ENCODE data around the gene MYL4. TPM values are rescaled to one million over a fixed set of nuclear protein-coding genes. Genes with fewer than 3 reads are reported as not detected.
"Not testable (repeated sequence)": the region's sequence is repeated elsewhere in the genome, so short reads cannot be mapped to it uniquely, and the experiment has no call there.

Gene MYL4
- 3.7 and 6.0 TPM in 2 replicates for total RNA-seq (2014; rRNA removed; shearing (Covaris generic); ENCODE audit: low replicate concordance)

- Histone ChIP-seq H3K79me2 (ENCODE audit: low read length) (no peaks in the 10 kb centered on the region), H3K9me3 (ENCODE audit: low read length) (no peaks in the 10 kb centered on the region), H3K4me3 (ENCODE audit: low read length) (no peak within 1 kb of the TSS; the same call in 1 of the 2 replicates), H2AFZ (ENCODE audit: low read length) (peak within 1 kb of the TSS; percentile 67; the same call in 1 of the 2 replicates), H3K4me1 (ENCODE audit: low read length) (peaks cover 73% of the 10 kb centered on the region), H3K36me3 (ENCODE audit: insufficient read depth, low read length) (no peaks in the 10 kb centered on the region), H3K9ac (ENCODE audit: low read length) (peak within 1 kb of the TSS; percentile 29), H3K27ac (ENCODE audit: low read length) (peak within 1 kb of the TSS; percentile 95), H3K9me2 (replicated peaks; ENCODE audit: insufficient read depth, low read length) (no peaks in the 10 kb centered on the region), H3K27me3 (ENCODE audit: low read length) (no peaks in the 10 kb centered on the region), H3K4me2 (ENCODE audit: low read depth, low read length, poor library complexity, severe bottlenecking) (peak within 1 kb of the TSS; percentile 22), H4K20me1 (ENCODE audit: insufficient read depth, low read depth, low read length) (no peaks in the 10 kb centered on the region)
- no peak for DNase-seq
Observed at GRCh38 chr17:47208744-47209488, at the start of gene MYL4. MYL4 (plus strand) TSS chr17:47209348; CDS start chr17:47209423, 75 bp downstream.

GRCh38 chr17:47162013-47162622 lies 47.0 kb upstream of the MYL4 start:
- Histone ChIP-seq H4K20me1 (ENCODE audit: insufficient read depth, low read depth, low read length) (no peaks in the 10 kb centered on the region), H3K36me3 (ENCODE audit: insufficient read depth, low read length) (peaks cover 68% of the 10 kb centered on the region), H3K4me1 (ENCODE audit: low read length) (peaks cover 10% of the 10 kb centered on the region), H3K4me2 (ENCODE audit: low read depth, low read length, poor library complexity, severe bottlenecking) (no peak overlapping the region), H2AFZ (ENCODE audit: low read length) (no peak overlapping the region), H3K9me2 (replicated peaks; ENCODE audit: insufficient read depth, low read length) (no peaks in the 10 kb centered on the region), H3K27me3 (ENCODE audit: low read length) (no peaks in the 10 kb centered on the region), H3K27ac (ENCODE audit: low read length) (peak overlapping the region; percentile 50), H3K79me2 (ENCODE audit: low read length) (peaks cover 55% of the 10 kb centered on the region), H3K9me3 (ENCODE audit: low read length) (no peaks in the 10 kb centered on the region), H3K4me3 (ENCODE audit: low read length) (no peak overlapping the region), H3K9ac (ENCODE audit: low read length) (no peak overlapping the region)
- DNase-seq = no peak

- H3K27ac ChIP-seq (ENCODE audit: low read length) = no peak overlapping the region
- H4K20me1 ChIP-seq (ENCODE audit: insufficient read depth, low read depth, low read length) = no peaks in the 10 kb centered on the region
- H3K4me3 ChIP-seq (ENCODE audit: low read length) = no peak overlapping the region
- no peak for DNase-seq
- no peaks in the 10 kb centered on the region for H3K9me3 ChIP-seq (ENCODE audit: low read length)
- H3K4me2 ChIP-seq (ENCODE audit: low read depth, low read length, poor library complexity, severe bottlenecking) = no peak overlapping the region
- H3K9ac ChIP-seq (ENCODE audit: low read length) = no peak overlapping the region
- H3K36me3 ChIP-seq (ENCODE audit: insufficient read depth, low read length) = peaks cover 64% of the 10 kb centered on the region
- H3K4me1 ChIP-seq (ENCODE audit: low read length) = peaks cover 10% of the 10 kb centered on the region
- H2AFZ ChIP-seq (ENCODE audit: low read length) = no peak overlapping the region
- no peaks in the 10 kb centered on the region for H3K9me2 ChIP-seq (replicated peaks; ENCODE audit: insufficient read depth, low read length)
- H3K27me3 ChIP-seq (ENCODE audit: low read length) = no peaks in the 10 kb centered on the region
- H3K79me2 ChIP-seq (ENCODE audit: low read length) = peaks cover 68% of the 10 kb centered on the region
Observed at GRCh38 chr17:47164263-47164662, 44.9 kb upstream of the MYL4 start.

GRCh38 chr17:47165137-47165536 lies 44.0 kb upstream of the MYL4 start:
- Histone ChIP-seq H3K4me2 (ENCODE audit: low read depth, low read length, poor library complexity, severe bottlenecking) (no peak overlapping the region), H3K79me2 (ENCODE audit: low read length) (peaks cover 72% of the 10 kb centered on the region), H3K4me3 (ENCODE audit: low read length) (no peak overlapping the region), H3K27ac (ENCODE audit: low read length) (no peak overlapping the region), H3K27me3 (ENCODE audit: low read length) (no peaks in the 10 kb centered on the region), H4K20me1 (ENCODE audit: insufficient read depth, low read depth, low read length) (no peaks in the 10 kb centered on the region), H3K36me3 (ENCODE audit: insufficient read depth, low read length) (peaks cover 56% of the 10 kb centered on the region), H3K9me3 (ENCODE audit: low read length) (no peaks in the 10 kb centered on the region), H2AFZ (ENCODE audit: low read length) (no peak overlapping the region), H3K4me1 (ENCODE audit: low read length) (peaks cover 10% of the 10 kb centered on the region), H3K9ac (ENCODE audit: low read length) (no peak overlapping the region), H3K9me2 (replicated peaks; ENCODE audit: insufficient read depth, low read length) (no peaks in the 10 kb centered on the region)
- DNase-seq = no peak

GRCh38 chr17:47166854-47167253 lies 42.3 kb upstream of the MYL4 start:
- not testable (repeated sequence) for H3K9me2 ChIP-seq (replicated peaks; ENCODE audit: insufficient read depth, low read length); H4K20me1 ChIP-seq (ENCODE audit: insufficient read depth, low read depth, low read length); DNase-seq; H3K4me3 ChIP-seq (ENCODE audit: low read length); H3K27me3 ChIP-seq (ENCODE audit: low read length); H3K9me3 ChIP-seq (ENCODE audit: low read length); H3K4me2 ChIP-seq (ENCODE audit: low read depth, low read length, poor library complexity, severe bottlenecking); H3K27ac ChIP-seq (ENCODE audit: low read length); H2AFZ ChIP-seq (ENCODE audit: low read length); H3K9ac ChIP-seq (ENCODE audit: low read length)
- H3K4me1 ChIP-seq (ENCODE audit: low read length) = peaks cover 23% of the 10 kb centered on the region
- peaks cover 56% of the 10 kb centered on the region for H3K36me3 ChIP-seq (ENCODE audit: insufficient read depth, low read length)
- H3K79me2 ChIP-seq (ENCODE audit: low read length) = peaks cover 82% of the 10 kb centered on the region

GRCh38 chr17:47168896-47169295 lies 40.3 kb upstream of the MYL4 start:
- not testable (repeated sequence) for H3K27me3 ChIP-seq (ENCODE audit: low read length); H3K4me2 ChIP-seq (ENCODE audit: low read depth, low read length, poor library complexity, severe bottlenecking); H3K9ac ChIP-seq (ENCODE audit: low read length); DNase-seq; H3K27ac ChIP-seq (ENCODE audit: low read length); H2AFZ ChIP-seq (ENCODE audit: low read length); H3K9me2 ChIP-seq (replicated peaks; ENCODE audit: insufficient read depth, low read length); H3K4me3 ChIP-seq (ENCODE audit: low read length); H3K9me3 ChIP-seq (ENCODE audit: low read length); H4K20me1 ChIP-seq (ENCODE audit: insufficient read depth, low read depth, low read length)
- peaks cover 87% of the 10 kb centered on the region for H3K79me2 ChIP-seq (ENCODE audit: low read length)
- peaks cover 21% of the 10 kb centered on the region for H3K4me1 ChIP-seq (ENCODE audit: low read length)
- H3K36me3 ChIP-seq (ENCODE audit: insufficient read depth, low read length) = peaks cover 62% of the 10 kb centered on the region

- Histone ChIP-seq H3K4me2 (ENCODE audit: low read depth, low read length, poor library complexity, severe bottlenecking) (no peak overlapping the region), H3K9me2 (replicated peaks; ENCODE audit: insufficient read depth, low read length) (no peaks in the 10 kb centered on the region), H3K4me3 (ENCODE audit: low read length) (no peak overlapping the region), H3K27me3 (ENCODE audit: low read length) (no peaks in the 10 kb centered on the region), H3K9me3 (ENCODE audit: low read length) (no peaks in the 10 kb centered on the region), H3K79me2 (ENCODE audit: low read length) (peaks cover 87% of the 10 kb centered on the region), H3K4me1 (ENCODE audit: low read length) (peaks cover 21% of the 10 kb centered on the region), H3K36me3 (ENCODE audit: insufficient read depth, low read length) (peaks cover 51% of the 10 kb centered on the region), H4K20me1 (ENCODE audit: insufficient read depth, low read depth, low read length) (0 out of 2 replicates have a peak, but pooled peaks cover 4% of the 10 kb centered on the region), H3K9ac (ENCODE audit: low read length) (no peak overlapping the region), H2AFZ (ENCODE audit: low read length) (no peak overlapping the region), H3K27ac (ENCODE audit: low read length) (peak overlapping the region; percentile 42)
- DNase-seq = no peak
Observed at GRCh38 chr17:47170710-47171109, 38.4 kb upstream of the MYL4 start.

- DNase-seq = no peak
- H3K9me3 ChIP-seq (ENCODE audit: low read length) = no peaks in the 10 kb centered on the region
- no peak overlapping the region for H3K9ac ChIP-seq (ENCODE audit: low read length)
- H3K36me3 ChIP-seq (ENCODE audit: insufficient read depth, low read length) = peaks cover 60% of the 10 kb centered on the region
- H3K27me3 ChIP-seq (ENCODE audit: low read length) = no peaks in the 10 kb centered on the region
- H3K4me1 ChIP-seq (ENCODE audit: low read length) = peaks cover 21% of the 10 kb centered on the region
- no peak overlapping the region for H3K27ac ChIP-seq (ENCODE audit: low read length)
- H3K4me3 ChIP-seq (ENCODE audit: low read length) = no peak overlapping the region
- no peak overlapping the region for H3K4me2 ChIP-seq (ENCODE audit: low read depth, low read length, poor library complexity, severe bottlenecking)
- no peaks in the 10 kb centered on the region for H3K9me2 ChIP-seq (replicated peaks; ENCODE audit: insufficient read depth, low read length)
- no peak overlapping the region for H2AFZ ChIP-seq (ENCODE audit: low read length)
- H4K20me1 ChIP-seq (ENCODE audit: insufficient read depth, low read depth, low read length) = 0 out of 2 replicates have a peak, but pooled peaks cover 4% of the 10 kb centered on the region
- peaks cover 94% of the 10 kb centered on the region for H3K79me2 ChIP-seq (ENCODE audit: low read length)
Observed at GRCh38 chr17:47172696-47173565, 36.2 kb upstream of the MYL4 start.

Measured in Karpas-422 (cell line).